Kidney glomerular epithelial cell (primary cell): ENCODE data around the gene NCR3LG1.

Experiments
- DNase-seq: peaks from one replicate; lab custom pipeline; 2025; lab: John Stamatoyannopoulos, UW

The NCR3LG1 gene

DNA sequence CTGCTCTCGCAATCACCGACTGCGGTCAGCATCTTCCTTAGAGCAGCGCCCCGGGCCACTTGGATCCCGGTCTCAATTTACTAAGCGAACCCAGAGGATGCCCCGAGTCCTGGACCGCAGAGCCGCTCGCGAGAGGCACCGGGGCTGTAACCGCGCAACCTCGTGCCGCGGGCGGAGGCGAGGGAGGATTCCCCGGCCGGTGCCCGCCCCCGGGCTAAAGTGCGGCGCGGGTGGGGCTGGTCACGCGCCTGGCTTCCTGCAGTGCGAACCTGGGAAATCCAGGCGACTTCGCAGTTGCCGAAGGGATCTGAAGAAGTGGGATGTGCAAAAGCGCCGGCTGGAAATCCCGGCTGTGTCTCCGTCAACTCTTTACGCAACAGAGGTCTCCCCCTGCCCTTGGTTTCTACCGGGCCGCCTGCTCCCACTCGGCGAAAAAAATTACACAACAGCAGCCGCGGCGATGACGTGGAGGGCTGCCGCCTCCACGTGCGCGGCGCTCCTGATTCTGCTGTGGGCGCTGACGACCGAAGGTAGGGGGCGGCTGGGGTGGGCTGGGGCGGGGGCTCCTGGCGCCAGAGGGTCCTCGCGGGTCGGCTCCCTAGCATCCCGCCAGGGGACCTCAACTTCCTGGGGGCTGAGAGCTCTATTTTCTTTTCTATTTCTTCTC lies at the start of gene NCR3LG1:
Gene NCR3LG1 (plus strand): TSS at position 291 of the 667 bp plus-strand sequence. CDS start 170 bp downstream, at position 461.
- DNase-seq, result peak; percentile 28

DNA sequence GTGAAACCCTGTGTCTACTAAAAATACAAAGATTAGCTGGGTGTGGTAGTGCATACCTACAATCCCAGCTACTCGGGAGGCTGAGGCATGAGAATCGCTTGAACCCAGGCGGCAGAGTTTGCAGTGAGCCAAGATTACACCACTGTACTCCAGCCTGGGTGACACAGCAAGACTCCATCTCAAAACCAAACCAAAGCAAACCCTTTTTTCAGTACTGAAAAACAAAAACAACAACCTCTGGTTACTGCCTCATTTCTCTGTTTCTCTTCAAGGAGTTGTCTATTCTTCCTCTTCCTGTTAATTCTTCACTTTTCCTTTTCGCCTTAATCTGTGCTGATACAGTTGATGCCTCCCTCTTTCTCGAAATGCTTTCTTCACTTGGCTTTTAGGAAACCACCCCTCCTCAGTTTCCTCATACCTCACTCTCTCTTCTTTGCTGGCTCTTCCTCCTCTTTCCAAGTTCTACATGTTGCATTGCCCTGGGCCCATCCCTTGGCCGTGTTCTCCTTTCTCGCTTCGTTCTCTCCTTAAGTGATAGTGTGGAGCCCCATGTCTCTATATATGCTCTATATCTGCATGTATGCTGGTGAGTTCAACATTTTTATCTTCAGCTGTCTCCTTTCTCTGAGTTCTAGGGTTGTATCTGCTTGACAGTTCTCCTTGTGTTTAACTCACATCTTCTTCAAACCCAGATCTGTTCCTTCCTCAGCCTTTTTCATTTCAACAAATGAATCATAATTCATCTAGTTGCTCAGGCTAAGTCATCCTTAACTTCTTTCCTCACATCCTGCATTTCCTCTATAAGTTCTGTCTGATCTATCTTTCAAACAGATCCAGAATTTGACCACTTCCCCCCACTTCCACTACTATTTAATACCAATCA lies 38.0 kb upstream of the NCR3LG1 start:
- DNase-seq, result no peak

DNA sequence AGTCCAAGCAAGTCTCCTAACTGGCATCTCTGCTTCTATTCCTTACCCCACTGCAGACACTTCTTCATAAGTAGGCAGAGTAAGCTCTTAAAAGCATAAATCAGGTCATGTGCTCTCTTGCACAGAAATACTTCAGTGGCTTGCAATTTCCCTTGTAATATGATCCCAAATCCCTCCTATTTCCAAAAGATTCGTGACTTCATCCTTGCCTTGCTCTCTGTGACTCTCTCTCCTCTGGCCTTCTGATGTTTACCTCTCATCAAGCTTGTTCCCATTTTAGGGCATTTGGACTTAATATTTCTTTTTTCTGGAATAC lies 37.4 kb upstream of the NCR3LG1 start:
- no peak for DNase-seq

- no peak for DNase-seq
Observed at GRCh38 chr11:17314904-17315426, 36.6 kb upstream of the NCR3LG1 start.

- DNase-seq, result no peak
Observed at GRCh38 chr11:17328871-17329494, 22.6 kb upstream of the NCR3LG1 start.

DNA sequence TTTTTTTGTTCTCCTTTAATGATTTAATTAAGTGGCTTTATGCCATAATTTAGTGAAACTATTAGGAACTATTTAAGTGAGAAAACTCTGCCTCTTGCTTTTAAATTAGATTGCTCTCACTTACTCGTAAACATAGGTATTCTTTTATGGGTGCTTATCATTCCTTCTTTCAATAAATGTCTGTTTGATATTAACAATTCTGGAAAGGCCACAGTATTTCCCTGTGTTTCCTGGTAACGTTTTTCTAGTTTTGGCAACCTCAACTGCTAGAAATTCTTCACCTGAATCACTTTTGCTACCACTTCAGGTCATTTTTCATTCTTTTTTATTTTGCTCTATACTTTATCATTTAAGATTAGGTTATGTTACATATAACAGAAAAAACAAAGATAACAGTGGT lies 19.9 kb upstream of the NCR3LG1 start:
- no peak for DNase-seq

DNA sequence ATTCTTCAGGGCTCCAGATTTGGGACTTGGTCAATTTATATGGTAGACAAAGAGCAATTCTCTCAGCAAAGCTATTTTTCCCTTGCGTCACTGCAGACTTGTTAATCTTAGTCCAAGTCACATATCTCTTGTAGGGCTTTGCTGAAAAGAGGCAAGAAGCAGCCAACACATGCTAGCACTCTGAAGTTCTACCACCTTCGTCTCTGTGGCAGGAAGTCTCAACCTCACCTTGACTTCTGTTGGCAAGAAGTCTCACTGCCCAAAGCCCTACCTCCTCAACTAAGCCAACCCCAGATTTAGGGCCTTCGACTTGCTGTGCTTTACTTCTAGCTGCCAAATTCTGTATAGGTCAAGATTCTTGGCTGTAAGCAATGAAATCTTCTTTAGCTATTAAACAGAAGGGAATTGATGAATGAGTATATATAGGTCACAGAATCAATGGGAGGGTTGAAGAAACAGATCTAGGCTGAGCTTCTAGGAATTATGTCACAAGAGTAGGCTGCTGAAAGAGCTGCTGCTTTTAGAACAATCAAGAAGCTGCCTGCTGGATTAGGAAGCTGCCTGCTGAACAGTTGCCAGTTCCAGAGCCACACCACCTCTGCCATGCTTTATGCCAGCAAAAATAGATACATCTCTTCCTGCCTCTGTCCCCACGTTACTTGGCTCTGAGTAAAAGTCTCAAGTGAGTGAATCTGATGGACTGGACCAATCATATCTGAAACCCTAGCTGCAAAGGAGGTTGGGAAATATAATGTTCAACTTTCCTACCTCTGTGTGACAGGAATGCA lies 17.6 kb upstream of the NCR3LG1 start:
- no peak for DNase-seq

- no peak for DNase-seq
Observed at GRCh38 chr11:17343257-17343656, 8.3 kb upstream of the NCR3LG1 start.

DNA sequence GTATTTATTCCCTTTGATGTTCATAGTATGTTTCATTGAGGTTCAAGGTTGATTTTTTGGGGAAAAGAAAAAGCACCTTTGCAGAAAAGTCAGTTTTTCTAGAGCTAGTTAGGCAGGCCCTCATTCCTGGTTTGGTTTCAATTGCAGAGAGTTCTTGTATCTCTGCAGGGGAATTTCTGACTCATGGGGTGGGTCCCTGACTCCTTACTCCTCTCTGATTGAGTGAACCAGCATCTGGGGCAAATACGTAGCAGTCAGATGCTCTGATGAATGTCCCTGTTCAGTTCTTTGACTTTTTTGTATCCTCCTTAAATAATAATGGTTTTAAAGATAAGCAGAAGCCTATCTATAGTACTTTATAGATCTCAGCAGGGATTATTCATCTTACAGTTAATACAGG lies 7.7 kb upstream of the NCR3LG1 start:
- peak; percentile 21 for DNase-seq

DNA sequence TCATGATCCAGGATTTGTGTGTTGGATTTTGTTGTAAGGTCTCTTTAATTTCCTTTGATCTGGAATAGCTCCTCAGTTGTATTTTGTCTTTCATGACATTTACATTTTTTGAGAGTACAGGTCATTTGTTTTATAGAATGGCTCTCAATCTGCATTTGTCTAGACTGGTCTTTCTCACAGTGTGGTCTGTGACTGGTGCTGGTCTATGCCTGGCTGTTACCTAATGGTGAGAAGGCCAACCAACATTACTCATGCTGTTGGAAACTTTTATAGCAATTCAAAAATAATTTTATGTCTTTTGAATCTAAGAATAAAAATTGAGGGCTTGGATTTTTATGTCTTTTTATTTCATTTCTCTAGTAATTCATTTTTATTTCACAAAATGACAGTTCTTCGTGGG lies 3.9 kb upstream of the NCR3LG1 start:
- no peak for DNase-seq

DNA sequence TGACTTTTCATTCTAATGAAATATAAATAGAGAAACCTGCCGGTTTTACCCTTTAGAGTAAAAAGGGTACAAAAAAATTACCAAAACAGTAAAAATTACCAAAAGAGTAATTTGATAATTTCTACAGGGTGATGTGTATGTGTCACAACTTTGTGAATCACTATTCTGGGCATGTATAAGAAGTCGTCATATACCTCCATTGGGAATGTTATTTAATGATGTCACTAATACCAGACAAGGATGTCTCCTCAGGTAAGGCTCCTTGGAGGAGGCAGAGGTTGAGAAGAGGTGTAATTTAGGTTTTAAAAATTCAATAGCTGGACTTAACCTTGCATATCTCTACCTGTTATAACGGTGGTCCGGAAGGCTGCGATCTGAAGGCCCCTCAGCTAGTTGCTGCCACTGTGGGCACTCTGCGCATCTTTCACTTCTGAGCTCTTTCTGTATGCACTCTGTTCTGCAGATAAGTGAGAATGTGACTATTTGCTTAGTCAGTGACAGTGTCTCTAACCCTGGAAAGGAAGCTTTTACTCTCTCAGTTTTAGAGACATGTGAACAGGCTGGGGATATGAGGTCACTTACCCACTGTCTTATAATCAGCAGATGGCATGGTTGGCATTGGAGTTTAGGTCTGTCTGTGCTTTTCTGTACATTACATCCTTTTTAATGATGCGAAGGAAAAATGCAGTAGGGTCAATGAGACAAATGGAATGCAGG lies 987 bp upstream of the NCR3LG1 start:
- DNase-seq, result no peak

DNA sequence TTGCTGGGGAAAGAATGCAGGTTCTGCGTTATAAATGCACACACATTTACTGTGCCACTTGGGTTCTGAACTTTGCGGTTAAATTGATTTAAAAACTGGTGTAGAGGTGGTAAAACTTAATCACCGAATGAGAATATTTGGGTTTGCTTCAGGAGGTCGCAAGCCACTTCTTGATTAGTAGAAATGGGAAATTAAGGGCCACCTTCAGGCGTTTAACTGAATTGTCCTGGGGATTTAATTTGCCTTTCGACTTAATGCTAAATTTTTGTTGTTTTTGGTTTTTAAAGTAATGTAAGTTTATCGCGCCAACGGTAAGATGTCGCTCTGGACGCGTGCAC lies 459 bp upstream of the NCR3LG1 start:
- no peak for DNase-seq

GRCh38 chr11:17352950-17353820 lies 1.6 kb downstream of the NCR3LG1 start:
- DNase-seq, result peak; percentile 81

DNA sequence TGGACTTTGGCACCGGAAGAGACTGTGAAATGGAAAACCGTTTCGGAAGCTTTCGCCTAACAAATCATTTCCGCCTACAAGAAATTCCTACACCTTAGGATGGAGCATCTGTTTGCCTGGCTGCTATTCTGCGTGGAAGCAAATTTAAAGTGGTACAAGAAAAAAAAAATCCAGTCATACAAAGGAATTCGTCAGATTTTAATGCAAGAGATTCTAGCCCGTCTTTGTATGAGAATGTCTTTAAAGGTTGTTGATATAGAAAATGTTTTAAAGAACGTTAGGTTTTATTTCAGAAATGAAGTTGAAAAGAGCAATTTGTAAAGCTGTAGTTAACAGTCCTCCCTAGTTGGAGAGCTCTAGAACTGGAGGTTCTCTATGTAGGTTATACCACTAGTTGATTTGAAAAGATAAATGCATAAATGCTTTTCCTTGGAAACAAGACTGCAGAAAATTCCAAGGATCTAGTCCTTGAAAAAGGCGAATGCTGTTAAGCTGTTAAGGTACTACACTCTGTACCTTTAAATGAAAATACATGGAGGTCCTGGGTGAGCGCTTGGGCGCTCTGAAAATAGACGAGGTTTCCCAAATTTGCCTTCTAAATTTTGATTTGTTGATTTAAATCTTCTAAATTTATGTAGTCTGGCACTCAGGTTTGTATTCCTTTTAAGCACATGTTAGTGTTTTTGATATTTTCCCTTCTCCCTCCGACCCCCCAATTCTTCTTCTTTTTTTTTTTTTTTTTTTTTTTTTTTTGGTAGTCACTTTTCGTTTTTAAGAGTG lies 2.4 kb downstream of the NCR3LG1 start:
- peak; percentile 81 for DNase-seq

- peak; percentile 39 for DNase-seq
Observed at GRCh38 chr11:17354601-17354991, 3.0 kb downstream of the NCR3LG1 start.

DNA sequence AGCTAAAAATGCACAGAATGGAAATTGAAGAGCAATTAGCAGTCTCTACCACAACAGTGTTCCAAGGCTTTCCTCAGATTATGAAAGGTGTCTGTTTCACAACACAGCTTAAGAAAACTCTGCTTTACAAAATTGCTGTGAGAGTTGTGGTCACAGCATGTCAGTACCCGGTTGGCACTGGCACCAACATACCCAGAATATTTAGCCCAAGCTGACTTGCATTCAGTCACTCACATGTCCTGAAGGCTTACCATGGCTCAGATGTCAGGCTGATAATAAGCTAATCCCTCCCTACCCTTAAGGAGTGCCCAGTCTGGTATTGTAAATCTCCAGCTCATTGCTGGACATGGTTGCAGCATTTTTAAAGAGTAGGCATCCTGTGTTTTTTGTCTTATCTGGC lies 14.9 kb downstream of the NCR3LG1 start:
- DNase-seq, result no peak

GRCh38 chr11:17368551-17368950 lies 17.0 kb downstream of the NCR3LG1 start:
- DNase-seq, result no peak

DNA sequence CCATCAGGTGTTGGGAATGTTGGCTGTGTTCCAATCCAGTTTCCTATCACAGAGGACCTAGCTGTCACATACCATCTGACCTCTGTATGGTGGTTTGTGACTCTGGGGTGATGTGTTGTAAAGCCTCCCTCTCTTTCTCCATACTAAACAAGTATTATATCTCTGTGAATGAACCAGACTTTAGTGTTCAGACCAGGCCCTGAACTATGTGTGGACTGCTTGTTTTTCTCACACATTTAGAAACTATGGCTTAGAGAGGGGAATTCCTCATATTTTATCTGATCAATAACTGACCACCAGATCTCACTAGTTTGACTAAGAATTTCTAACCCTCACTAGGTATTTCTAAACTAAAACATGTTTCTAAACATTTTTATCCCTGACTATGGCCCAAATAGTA lies 17.5 kb downstream of the NCR3LG1 start:
- no peak for DNase-seq

DNA sequence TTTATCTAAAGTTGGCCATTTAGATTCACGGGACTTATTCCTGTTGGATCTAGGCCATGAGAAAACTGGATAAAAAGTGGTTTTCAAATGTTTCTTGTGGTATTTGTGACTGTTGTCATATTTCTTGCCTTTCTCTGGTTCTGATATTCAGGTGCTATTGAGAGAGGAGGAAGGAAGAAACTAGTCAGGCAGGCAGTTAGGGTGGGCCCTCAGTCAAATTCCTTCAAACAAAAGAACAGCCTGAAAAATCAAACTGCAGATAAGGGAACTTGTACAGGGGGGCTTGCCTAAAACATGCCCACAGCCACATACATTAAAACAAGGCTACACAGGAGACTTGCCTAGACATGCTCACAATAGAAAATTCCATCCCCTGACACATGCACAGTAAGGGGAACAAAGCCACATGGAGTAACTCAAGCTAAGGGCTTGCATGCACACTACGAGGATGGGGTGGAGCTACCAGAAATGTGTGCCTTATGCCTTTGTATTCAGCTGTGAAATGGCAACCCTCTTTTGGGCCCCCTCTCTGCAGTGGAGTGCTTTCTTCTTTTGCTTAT lies 18.2 kb downstream of the NCR3LG1 start:
- no peak for DNase-seq
